Duodenal mucosa (tissue), 2 donors: ENCODE measurements around the gene KIF24.

Experiments
- H3K27ac ChIP-seq: one replicate; pipeline ENCODE4 v1.7.0; 2013; ENCODE audit warnings: low read depth, low read length
- H3K27me3 ChIP-seq, 2 donors: one replicate each; pipeline ENCODE4 v1.7.0; 2013; ENCODE audit warnings: low read length in 2 of 2, control low read depth in 1 of 2; ENCODE audit not compliant: insufficient read depth in 2 of 2, control insufficient read depth in 1 of 2
- H3K36me3 ChIP-seq, 2 donors: one replicate each; pipeline ENCODE4 v1.7.0; 2013; ENCODE audit warnings: low read length in 2 of 2, control low read depth in 1 of 2; ENCODE audit not compliant: insufficient read depth in 2 of 2, control insufficient read depth in 1 of 2
- H3K4me1 ChIP-seq, 2 donors: one replicate each; pipeline ENCODE4 v1.7.0; 2013; ENCODE audit warnings: low read length in 2 of 2, control low read depth in 1 of 2; ENCODE audit not compliant: insufficient read depth in 2 of 2, control insufficient read depth in 1 of 2
- H3K4me3 ChIP-seq, 2 donors: one replicate each; pipeline ENCODE4 v1.7.0; 2013; ENCODE audit warnings: low read length in 2 of 2, low read depth in 1 of 2
- H3K9ac ChIP-seq, 2 donors: one replicate each; pipeline ENCODE4 v1.7.0; 2013; ENCODE audit warnings: low read length in 2 of 2, low read depth in 1 of 2
- H3K9me3 ChIP-seq, 2 donors: one replicate each; pipeline ENCODE4 v1.7.0; 2013; ENCODE audit warnings: low read length in 2 of 2, control low read depth in 1 of 2; ENCODE audit not compliant: control insufficient read depth in 1 of 2

The KIF24 gene

DNA sequence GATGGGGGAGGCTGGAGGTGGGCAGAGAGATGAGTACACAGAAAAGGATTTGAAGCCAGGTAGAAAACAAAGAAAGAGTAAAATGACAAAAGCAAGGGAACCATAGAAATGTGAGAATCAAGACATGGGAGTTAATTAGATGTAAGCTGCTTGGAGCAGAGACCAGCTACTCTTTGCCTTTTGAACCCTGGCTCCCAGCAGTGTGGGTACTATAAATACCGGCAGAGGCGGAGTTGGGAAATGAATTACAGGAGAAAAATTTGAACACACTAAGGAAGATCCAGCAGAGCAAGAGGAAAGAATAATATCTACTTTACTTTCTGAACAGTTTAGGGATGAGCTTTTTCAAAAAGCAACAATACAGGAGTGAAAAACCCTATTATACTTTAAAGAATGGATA, 36.5 kb downstream of the KIF24 start:
- no peak overlapping the region for H3K4me3 ChIP-seq
- no peak overlapping the region for H3K9ac ChIP-seq
- no peaks in the 10 kb centered on the region for H3K36me3 ChIP-seq
- H3K9me3 ChIP-seq: no peaks in the 10 kb centered on the region
- H3K4me1 ChIP-seq: no peaks in the 10 kb centered on the region
- no peak overlapping the region for H3K27ac ChIP-seq
- H3K27me3 ChIP-seq: no peaks in the 10 kb centered on the region

DNA sequence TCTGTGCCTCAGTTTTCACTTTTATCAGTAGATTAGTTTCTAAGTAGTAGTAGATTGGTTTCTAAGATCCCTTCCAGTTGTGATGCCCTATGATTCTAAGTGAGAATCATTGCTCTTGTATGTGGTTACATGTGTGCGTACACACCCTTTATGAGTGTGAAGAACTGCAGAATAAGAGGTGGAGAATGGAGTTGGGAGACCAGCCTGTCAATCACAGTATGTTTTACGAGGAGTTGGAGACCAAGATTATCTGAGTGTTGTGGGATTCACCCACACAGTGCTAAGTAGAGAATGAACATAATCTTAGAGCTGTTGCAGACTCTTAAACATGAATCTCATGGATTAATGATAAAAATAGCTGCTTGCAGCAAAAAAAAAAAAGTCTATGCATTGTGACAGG, 37.6 kb downstream of the KIF24 start:
- Histone ChIP-seq H3K9ac (no peak overlapping the region), H3K27me3 (no peaks in the 10 kb centered on the region), H3K4me3 (no peak overlapping the region), H3K4me1 (no peaks in the 10 kb centered on the region), H3K27ac (no peak overlapping the region), H3K9me3 (no peaks in the 10 kb centered on the region), H3K36me3 (no peaks in the 10 kb centered on the region)

DNA sequence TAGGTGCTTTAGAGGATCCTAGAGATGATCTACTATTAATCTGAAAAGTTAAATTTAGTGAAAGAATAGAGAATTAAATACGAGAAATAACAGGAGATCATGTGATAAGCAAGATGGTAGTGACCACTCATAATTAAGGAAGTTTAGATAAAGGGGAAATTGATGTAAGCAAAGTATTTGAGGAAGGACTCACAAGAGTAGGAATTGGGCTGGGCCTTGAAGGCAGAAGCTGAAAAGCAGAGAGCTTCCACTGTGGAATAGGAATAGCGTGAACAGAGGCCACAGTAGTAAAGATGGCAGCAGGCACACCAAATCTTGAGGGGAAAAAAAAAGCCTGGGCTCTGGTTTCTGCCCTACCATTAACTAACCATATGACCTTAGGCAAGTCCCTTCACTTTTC, 38.0 kb downstream of the KIF24 start:
- Histone ChIP-seq H3K9ac (no peak overlapping the region), H3K27ac (no peak overlapping the region), H3K4me3 (no peak overlapping the region), H3K4me1 (no peaks in the 10 kb centered on the region), H3K27me3 (no peaks in the 10 kb centered on the region), H3K36me3 (no peaks in the 10 kb centered on the region), H3K9me3 (no peaks in the 10 kb centered on the region)

DNA sequence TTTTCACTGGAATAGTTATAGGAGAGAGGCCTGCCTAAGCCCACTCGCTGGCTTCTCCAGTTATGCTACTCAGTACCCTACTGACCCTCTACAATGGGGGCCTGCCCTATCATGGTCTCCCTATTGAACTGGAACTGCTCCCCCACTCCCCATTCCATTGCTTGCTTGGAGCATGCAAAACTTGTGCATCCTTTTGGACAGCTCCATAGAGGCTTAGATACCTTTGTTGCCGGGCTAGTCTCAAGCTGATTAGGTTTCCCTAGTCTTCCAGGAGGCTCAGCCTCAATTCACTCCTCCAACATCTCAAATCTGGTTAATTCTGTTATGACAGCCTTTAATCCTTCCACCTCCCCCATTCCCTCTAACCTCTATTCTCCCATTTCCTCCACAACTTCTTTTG, 39.9 kb downstream of the KIF24 start:
- no peaks in the 10 kb centered on the region for H3K36me3 ChIP-seq
- no peak overlapping the region for H3K4me3 ChIP-seq
- H3K27ac ChIP-seq: no peak overlapping the region
- H3K9me3 ChIP-seq: no peaks in the 10 kb centered on the region
- H3K27me3 ChIP-seq: no peaks in the 10 kb centered on the region
- no peak overlapping the region for H3K9ac ChIP-seq
- H3K4me1 ChIP-seq: no peaks in the 10 kb centered on the region

DNA sequence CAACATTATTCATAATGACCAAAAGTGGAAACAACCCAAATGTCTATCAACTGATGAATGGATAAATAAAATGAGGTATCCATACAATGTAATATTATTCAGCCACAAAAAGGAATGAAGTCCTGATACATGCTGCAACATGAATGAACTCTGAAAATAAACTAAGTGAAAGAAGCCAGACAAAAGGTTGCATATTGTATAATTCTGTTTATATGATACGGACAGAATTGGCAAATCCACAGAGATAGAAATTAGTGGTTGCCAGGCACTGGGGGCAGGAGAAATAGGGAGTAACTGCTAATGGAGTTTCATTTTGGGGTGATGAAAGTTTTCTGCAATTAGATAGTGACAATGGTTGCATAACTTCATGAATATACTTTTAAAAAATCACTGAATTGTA, 47.0 kb downstream of the KIF24 start:
- no peak overlapping the region for H3K4me3 ChIP-seq
- H3K9me3 ChIP-seq: no peaks in the 10 kb centered on the region

DNA sequence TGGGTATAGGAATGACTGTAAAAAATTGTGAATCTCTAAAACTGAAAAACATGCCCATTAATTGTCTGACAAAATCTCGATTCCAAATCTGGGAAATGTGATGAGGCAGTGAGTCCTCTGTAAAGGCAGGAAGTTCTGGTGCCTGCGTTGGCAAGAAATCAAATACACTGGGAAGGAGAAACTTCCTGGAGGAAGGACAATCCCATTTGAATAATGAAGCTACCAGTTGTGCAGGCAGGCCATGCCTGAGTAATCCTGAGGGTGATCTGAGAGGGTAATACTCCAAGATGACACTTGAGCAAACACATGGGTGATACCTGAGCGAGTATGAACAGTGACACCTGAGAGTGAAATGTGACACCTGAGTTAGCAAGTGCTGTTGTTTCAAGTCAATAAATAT, 49.7 kb downstream of the KIF24 start:
- no peak overlapping the region for H3K9ac ChIP-seq
- H3K9me3 ChIP-seq: no peaks in the 10 kb centered on the region
- no peaks in the 10 kb centered on the region for H3K27me3 ChIP-seq
- H3K4me1 ChIP-seq: no peaks in the 10 kb centered on the region
- H3K4me3 ChIP-seq: no peak overlapping the region
- H3K27ac ChIP-seq: no peak overlapping the region
- no peaks in the 10 kb centered on the region for H3K36me3 ChIP-seq

More for the DNA sequence above, 47.0 kb downstream of the KIF24 start:
- no peak overlapping the region for H3K27ac ChIP-seq
- H3K27me3 ChIP-seq: no peaks in the 10 kb centered on the region
- H3K9ac ChIP-seq: no peak overlapping the region
- no peaks in the 10 kb centered on the region for H3K36me3 ChIP-seq
- no peaks in the 10 kb centered on the region for H3K4me1 ChIP-seq
